ENCODE measurements around the gene ZNRD2.
"Not testable (repeated sequence)": the region's sequence is repeated elsewhere in the genome, so short reads cannot be mapped to it uniquely, and the experiment has no call there.

ZNRD2 gene

DNA sequence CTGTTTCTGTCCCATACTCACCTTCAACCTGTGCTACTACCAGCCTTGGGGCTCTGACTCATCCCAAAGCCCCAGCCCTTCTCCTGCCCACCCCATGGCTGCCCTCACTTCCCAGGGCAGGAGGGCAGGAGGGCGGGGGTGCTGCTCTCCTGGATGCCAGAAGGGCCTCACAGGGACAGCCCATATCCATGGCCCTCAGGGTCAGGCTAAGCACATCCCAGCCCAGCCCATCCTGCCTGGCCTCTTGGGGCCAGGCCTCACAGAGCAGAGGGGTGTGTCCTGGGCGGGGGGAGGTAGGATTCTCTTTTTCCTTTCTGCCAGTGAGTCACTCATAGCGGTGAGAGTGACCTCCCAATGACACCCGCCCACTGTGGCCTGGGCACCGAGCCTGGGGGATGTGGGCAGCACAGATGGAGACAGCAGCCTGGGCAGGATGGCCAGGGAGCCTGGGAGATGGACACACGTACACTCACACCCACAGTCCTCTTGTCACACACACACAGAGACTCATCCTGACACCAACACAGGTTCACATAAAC, 14.5 kb upstream of the ZNRD2 start:
- no peak for DNase-seq (ENCODE audit: low spot score)

DNA sequence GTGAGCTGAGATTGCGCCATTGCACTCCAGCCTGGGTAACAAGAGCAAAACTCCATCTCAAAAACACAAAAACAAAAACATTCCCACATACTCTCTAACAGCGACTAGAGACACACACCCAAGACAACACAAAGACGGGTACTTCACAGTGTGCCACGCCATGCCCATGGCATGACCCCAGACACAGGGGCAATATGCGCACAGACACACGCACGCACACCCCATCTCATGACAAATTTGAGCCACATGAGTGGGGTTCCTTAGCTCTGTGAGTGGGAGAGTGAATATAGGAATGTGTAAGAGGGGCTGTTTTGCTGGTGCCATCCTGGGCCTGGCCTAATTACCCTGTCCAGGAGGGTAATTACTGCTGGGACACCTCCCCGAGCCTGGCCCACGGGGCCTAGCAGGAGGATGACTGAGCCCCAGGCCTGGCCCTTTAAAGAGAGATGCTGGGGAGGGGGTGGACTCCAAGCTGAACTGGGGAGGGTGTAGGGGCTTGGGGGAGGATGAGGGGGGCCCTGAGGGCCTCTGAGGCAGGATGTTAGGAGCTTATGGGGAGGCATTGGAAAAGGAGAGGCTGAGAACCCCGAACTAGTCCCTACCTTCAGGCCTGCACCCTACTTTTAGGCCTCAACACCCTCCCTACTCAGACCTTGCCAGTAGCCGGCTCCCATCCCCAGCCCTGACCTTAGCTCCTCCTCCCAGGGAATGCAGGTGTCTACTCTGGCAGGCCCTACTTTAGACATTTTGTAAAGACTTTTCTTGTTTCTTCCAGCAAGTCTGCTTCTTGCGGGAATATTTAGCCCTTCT, 13.6 kb upstream of the ZNRD2 start:
- DNase-seq (ENCODE audit: low spot score) = no peak

DNA sequence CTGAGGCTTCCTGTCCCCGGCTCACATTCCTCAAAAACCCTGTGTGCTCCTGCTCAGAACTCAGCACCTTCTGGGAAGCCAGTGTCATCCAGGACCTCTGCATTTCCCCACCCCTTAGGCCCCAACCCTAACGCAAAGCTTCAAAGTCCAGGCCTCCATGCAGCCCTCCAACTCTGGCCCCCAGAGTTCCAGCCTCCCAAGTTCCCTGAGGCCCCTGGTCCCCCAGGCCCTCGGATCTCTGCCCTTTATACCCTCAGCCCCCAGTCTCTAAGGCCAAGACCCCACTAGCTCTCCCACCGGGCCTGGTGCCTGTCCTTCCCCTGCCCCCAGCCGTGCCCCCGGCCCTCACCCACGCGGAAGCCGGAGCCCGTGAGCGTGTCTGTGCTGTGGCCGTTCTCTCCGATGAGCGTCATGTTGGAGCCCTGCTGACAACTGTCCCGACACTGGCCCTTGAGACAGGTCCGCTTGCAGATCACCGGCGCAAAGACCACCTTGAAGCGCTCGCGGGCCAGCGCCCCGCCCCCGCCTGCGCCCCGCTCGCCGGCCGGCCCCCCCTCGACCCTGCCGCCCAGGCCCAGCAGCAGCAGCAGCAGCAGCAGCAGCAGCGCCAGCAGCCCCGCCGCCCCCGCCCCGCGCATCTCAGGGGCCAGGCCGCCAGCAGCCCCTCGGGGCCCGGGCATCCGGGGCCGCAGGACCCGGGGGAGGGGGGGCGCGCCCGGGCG, 12.8 kb upstream of the ZNRD2 start:
- no peak for DNase-seq (ENCODE audit: low spot score)

DNA sequence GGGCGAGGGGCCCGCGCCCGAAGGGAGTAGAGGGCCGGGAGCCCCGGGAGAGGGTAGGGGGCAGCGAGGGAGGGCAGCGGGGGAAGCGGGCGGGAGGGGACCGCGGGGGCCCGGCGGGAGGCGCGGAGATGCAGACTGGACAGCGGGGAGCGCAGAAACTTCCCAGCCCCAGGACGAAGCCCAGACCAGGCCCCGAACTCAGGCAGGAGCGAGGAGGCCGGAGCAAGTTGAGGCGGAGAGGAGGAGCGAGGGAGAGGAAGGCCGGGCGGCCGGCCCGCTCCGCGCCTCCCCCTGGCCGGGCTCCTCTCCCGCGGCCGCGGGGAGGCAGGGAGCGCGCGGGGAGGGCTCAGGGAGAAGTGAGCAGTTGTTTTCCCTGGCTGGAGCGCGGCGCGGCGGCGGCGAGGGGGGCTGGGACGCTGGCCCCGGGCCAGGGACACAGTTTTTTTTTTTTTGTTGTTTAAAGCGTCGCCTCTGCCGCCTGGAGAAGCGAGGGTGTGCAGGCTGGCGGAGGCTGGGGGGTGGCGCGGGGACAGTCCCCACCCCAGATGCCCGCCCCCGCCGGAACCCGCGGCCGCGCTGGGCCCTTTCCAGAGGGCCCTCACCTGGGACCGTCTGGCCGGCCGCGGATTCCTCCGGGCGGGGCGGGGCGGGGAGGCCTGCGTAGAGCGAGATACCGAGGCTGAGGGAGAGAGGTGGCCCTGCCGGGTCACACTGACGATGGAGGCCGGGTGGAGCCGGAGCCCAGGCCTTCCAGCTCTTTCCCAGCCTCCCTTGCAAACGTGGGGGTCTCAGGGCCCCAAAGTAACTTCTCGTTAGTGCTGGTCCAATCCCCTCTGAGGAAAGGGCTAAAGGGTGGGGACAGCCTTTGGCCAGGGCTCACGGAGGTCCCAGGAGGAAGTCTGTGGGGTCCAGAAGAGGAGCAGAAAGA, 12.0 kb upstream of the ZNRD2 start, which contains the start of gene LTBP3:
Gene LTBP3, minus strand, starts transcription at position 358 of the 928 bp plus-strand sequence. CDS start 400 bp downstream, outside the sequence.
- peak; percentile 86 for DNase-seq (ENCODE audit: low spot score)

DNA sequence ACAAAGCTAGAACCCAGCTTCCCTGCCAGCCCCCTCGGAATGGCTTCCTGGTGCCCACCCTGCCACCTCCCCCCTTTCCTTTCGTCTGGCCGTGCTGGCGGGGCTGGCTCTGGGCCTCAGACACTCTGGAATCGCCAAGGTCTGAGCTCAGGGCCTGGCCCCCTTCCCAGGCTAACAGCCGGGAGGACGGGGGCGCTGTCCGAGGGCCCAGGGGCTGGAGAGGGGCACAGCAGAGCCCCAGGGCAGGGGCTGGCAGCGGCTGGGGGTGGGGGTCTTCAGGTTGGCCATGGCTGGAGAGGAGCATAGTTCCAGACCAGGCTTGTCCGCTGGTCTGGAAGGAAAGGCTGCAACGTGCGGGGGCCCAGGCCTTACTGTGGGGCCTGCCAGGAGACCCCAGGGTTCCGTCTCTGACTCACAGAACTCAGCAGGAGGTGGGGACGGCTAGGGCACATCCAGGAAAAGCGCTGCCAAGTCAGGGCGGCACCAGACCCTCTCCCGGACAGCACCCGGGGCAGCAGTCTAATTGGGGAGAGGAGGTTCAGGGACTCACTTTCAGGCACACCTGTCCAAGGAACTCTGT, 11.3 kb upstream of the ZNRD2 start:
- no peak for DNase-seq (ENCODE audit: low spot score)

DNA sequence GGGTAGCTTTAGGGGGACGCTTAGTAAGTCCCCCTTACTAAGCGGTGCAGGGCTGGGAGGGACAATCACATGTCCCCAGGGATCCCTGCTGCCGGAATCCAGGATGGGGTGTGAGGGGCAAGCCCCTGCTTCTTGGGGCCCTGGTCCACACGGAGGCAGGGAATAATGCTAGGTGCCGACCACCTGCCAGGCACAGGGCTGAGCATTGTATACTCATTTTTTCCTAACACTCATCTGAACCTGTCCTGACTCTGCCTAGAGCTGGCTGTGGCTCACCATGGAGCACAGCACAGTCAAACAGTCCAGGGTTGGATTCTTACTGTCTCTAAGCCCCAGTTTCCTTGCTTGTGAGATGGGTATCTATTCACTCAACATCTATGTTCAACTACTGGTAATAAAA, 10.7 kb upstream of the ZNRD2 start:
- no peak for DNase-seq (ENCODE audit: low spot score)

- peak; percentile 63 for DNase-seq (ENCODE audit: low spot score)
These were observed 10.2 kb upstream of the ZNRD2 start for GRCh38 chr11:65559951-65560537.

GRCh38 chr11:65560555-65561418, 9.5 kb upstream of the ZNRD2 start:
- no peak for DNase-seq (ENCODE audit: low spot score)

DNA sequence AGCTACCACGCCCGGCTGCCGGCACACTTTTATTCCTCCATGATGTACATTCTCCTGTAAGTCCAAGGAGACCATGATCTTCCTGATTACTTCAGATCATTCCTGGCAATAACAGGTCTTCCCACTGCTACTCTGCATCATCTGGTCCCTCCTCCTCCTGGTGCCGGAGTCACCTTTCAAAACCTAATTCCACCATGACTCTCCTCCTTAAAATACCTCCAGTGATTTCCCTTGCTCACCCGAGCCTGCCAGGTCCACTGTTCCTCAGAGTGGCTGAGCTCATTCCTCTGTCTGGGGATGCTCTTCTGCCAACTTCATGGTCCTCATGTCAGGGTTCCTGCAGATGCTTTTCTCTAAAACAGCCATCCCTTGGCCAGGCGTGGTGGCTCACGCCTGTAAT, 8.3 kb upstream of the ZNRD2 start:
- no peak for DNase-seq (ENCODE audit: low spot score)

DNA sequence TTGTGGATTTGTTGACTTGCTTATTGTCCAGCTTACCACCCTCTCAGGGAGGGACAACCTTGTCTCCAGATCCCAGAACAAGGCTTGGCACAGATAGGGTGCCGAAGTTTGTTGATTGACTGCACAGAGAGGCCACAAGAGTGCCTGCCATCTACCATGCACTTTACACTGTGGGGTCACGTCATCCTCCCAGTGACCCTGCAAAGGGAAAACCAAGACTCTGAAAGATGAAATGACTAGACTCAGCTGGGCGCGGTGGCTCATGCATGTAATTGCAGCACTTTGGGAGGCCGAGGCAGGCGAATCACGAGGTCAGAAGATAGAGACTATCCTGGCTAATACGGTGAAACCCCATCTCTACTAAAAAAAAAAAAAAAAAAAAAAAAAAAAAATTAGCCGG, 7.5 kb upstream of the ZNRD2 start:
- no peak for DNase-seq (ENCODE audit: low spot score)

- DNase-seq (ENCODE audit: low spot score) = no peak
These were observed 6.7 kb upstream of the ZNRD2 start for GRCh38 chr11:65563601-65564000.

DNA sequence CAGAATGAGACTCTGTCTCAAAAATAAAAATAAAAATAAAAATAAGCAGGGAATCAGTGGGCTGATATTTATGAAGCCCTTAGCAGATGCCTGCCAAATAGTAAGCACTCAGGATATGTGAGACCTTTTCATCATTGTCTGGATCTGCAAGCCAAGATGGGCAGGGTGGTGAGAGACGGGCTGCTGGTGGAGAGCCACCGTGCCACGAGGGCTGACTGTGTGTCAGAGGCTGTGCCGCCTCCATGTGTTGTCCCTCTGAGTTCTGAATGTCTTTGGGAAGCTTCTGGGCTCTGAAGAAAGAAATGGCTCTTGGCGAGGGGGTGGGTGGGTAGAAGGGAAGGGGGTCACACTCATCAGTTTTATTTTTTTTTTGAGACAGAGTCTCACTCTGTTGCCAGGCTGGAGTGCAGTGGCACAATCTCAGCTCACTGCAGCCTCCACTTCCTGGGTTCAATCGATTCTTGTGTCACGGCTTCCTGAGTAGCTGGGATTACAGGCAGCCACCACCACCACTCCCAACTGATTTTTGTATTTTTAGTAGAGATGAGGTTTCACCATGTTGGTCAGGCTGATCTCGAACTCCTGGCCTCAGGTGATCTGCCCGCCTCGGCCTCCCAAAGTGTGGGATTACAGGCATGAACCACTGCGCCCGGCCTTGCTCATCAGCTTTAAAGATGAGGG, 5.3 kb upstream of the ZNRD2 start:
- DNase-seq (ENCODE audit: low spot score) = not testable (repeated sequence)

- no peak for DNase-seq (ENCODE audit: low spot score)
These were observed 4.4 kb upstream of the ZNRD2 start for GRCh38 chr11:65565624-65566453.

- no peak for DNase-seq (ENCODE audit: low spot score)
These were observed 909 bp upstream of the ZNRD2 start for GRCh38 chr11:65569164-65569972.

DNA sequence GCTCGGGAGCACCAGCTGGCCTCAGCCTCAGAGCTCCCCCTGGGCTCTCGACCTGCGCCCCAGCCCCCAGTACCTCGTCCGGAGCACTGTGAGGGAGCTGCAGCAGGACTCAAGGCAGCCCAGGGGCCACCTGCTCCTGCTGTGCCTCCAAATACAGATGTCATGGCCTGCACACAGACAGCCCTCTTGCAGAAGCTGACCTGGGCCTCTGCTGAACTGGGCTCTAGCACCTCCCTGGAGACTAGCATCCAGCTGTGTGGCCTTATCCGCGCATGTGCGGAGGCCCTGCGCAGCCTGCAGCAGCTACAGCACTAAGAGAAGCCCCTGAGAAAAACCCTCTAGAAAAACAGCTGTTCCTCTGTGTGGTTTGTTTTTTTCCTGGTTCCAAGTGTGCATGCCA, 1.1 kb downstream of the ZNRD2 start:
- DNase-seq (ENCODE audit: low spot score) = no peak

DNA sequence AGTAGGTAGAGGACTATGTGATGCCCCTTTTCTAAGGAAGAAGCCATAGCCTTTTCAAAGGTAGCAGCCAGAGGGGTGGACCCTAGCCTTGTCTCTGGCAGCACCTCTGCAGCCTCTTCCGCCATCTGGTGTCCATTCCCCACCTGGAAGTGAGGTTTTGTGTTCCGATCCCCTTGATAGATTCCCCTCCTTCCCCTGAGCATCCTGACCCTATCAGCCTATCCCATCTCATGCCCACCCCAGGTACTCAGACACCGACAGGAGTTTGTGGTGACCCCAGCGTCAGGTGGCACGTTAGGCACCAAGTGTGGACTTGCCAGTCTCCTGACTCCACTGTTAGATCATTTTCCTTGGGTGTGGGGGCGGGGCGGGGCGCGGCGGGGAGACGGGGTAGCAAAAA, 1.7 kb downstream of the ZNRD2 start:
- DNase-seq (ENCODE audit: low spot score) = no peak

DNA sequence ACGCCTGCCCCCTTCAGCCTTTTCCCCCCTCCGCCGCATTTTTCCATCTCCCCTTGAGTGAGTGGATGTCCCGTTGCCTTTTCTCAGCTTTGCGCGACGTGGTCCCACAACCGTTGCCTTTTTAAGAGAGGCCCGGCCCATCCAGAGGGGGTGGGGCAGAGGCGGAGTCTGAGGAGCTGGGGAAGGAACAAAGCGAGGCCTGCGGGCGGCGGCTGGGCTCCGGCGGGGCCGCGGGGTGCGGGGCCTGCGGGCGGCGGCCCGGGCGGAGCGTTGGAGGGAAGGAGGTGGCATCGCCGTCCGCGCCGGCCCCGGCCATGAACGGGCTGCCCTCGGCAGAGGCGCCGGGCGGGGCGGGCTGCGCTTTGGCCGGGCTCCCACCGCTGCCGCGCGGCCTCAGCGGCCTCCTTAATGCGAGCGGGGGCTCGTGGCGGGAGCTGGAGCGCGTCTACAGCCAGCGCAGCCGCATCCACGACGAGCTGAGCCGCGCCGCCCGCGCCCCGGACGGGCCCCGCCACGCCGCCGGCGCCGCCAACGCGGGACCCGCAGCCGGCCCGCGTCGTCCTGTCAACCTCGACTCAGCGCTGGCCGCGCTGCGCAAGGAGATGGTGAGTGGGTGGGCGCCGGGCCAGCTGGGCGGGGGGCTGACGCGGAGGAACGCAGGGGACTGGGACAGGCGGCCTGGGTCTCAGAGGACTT, 2.2 kb downstream of the ZNRD2 start, which contains the start of gene FAM89B:
Gene FAM89B, plus strand, starts transcription at position 183 of the 696 bp plus-strand sequence. Its CDS starts 132 bp downstream, at position 315.
- peak; percentile 84 for DNase-seq (ENCODE audit: low spot score)
